IMR-90 (cell line): ENCODE measurements around the gene PTPRK. TPM values are rescaled to one million over a fixed set of nuclear protein-coding genes. Genes with fewer than 3 reads are reported as not detected.

ENCODE experiments used
- ATAC-seq: fragments of 200-7000 bp; cut with Tn5 transposase; 2 replicates; pipeline ENCODE4 v1.9.1; 2020; ENCODE audit warnings: low read depth, mild to moderate bottlenecking, moderate library complexity
- BruUV-seq: library from RNA; stranded (reverse); fragments of 400-500 nt; replicated peaks from 2 replicates; lab custom pipeline; 2021; lab: Mats Ljungman, UMichigan
- CTCF ChIA-PET: fragments of 300-600 bp; formaldehyde crosslinking; extraction: SDS; loops from one replicate; lab custom pipeline; 2021; ENCODE audit warnings: antibody characterized with exemption; lab: Yijun Ruan, JAX
- POLR2A ChIA-PET: fragments of 300-600 bp; sonication (Branson Sonifier 250); formaldehyde crosslinking; loops from one replicate; lab custom pipeline; 2022; ENCODE audit warnings: antibody characterized with exemption; ENCODE audit not compliant: unreplicated experiment; lab: Charles Lee
- DNase-seq: peaks from one replicate; pipeline ENCODE4 v3.0.0; 2013
- H2AFZ ChIP-seq: replicated peaks from 2 replicates; pipeline ENCODE3; 2013; ENCODE audit warnings: low read length, mild to moderate bottlenecking; ENCODE audit not compliant: poor library complexity
- H2AK5ac ChIP-seq: 2 replicates; pipeline ENCODE4 v1.6.1; 2013; ENCODE audit warnings: low read depth, low read length, inconsistent platforms
- H2AK9ac ChIP-seq: replicated peaks from 2 replicates; pipeline ENCODE3; 2013; ENCODE audit warnings: mild to moderate bottlenecking, low read depth, low read length, moderate library complexity; ENCODE audit not compliant: poor library complexity
- H2BK120ac ChIP-seq: 2 replicates; pipeline ENCODE4 v1.6.1; 2013; ENCODE audit warnings: low read depth, low read length, inconsistent platforms
- H2BK15ac ChIP-seq: 3 replicates; pipeline ENCODE4 v1.6.1; 2013; ENCODE audit warnings: low read depth, low read length, inconsistent platforms
- H2BK20ac ChIP-seq: 2 replicates; pipeline ENCODE4 v1.6.1; 2013; ENCODE audit warnings: low read depth, mild to moderate bottlenecking, inconsistent platforms, low read length, moderate library complexity
- H2BK5ac ChIP-seq: 2 replicates; pipeline ENCODE4 v1.6.1; 2013; ENCODE audit warnings: mild to moderate bottlenecking, low read depth, low read length, inconsistent platforms; ENCODE audit not compliant: poor library complexity, severe bottlenecking
- H3K14ac ChIP-seq: replicated peaks from 2 replicates; pipeline ENCODE4 v1.6.1; 2013; ENCODE audit warnings: low read depth, low read length, inconsistent platforms
- H3K18ac ChIP-seq: 2 replicates; pipeline ENCODE4 v1.6.1; 2013; ENCODE audit warnings: low read depth, low read length, control low read depth
- H3K23ac ChIP-seq: 2 replicates; pipeline ENCODE4 v1.6.1; 2013; ENCODE audit warnings: low read depth, low read length, inconsistent platforms
- H3K27ac ChIP-seq: 2 replicates; pipeline ENCODE4 v1.5.1; 2013; ENCODE audit warnings: mild to moderate bottlenecking, control low read depth, low read length; ENCODE audit not compliant: insufficient read depth
- H3K27me3 ChIP-seq: 2 replicates; pipeline ENCODE4 v1.6.1; 2013; ENCODE audit warnings: low read length; ENCODE audit not compliant: control insufficient read depth, insufficient read depth
- H3K36me3 ChIP-seq: 2 replicates; pipeline ENCODE4 v1.6.1; 2013; ENCODE audit warnings: low read length, mixed read lengths; ENCODE audit not compliant: control insufficient read depth, insufficient read depth
- H3K4ac ChIP-seq: 2 replicates; pipeline ENCODE4 v1.6.1; 2013; ENCODE audit warnings: low read depth, low read length, inconsistent platforms
- H3K4me1 ChIP-seq: 2 replicates; pipeline ENCODE4 v1.6.1; 2013; ENCODE audit warnings: low read length, mixed read lengths; ENCODE audit not compliant: control insufficient read depth, insufficient read depth
- H3K4me2 ChIP-seq: 2 replicates; pipeline ENCODE4 v1.6.1; 2013; ENCODE audit warnings: low read depth, mild to moderate bottlenecking, control low read depth, low read length, moderate library complexity
- H3K4me3 ChIP-seq: 2 replicates; pipeline ENCODE4 v1.5.1; 2013; ENCODE audit warnings: low read depth, mild to moderate bottlenecking, control low read depth, low read length, moderate library complexity; ENCODE audit not compliant: insufficient read depth
- H3K56ac ChIP-seq: 2 replicates; pipeline ENCODE4 v1.6.1; 2013; ENCODE audit warnings: low read length, inconsistent platforms; ENCODE audit not compliant: insufficient read depth; ENCODE audit errors: extremely low read depth
- H3K79me1 ChIP-seq, 2 experiments: 2 replicates each; pipeline ENCODE4 v1.6.1; 2013; ENCODE audit warnings: low read length in 2 of 2, inconsistent platforms in 1 of 2, low read depth in 1 of 2
- H3K9ac ChIP-seq: 2 replicates; pipeline ENCODE4 v1.6.1; 2013; ENCODE audit warnings: low read depth, low read length, control low read depth
- H3K9me1 ChIP-seq: 2 replicates; pipeline ENCODE4 v1.6.1; 2013; ENCODE audit warnings: low read length, inconsistent platforms; ENCODE audit not compliant: insufficient read depth
- H3K9me3 ChIP-seq: 2 replicates; pipeline ENCODE4 v1.6.1; 2013; ENCODE audit warnings: low read length; ENCODE audit not compliant: control insufficient read depth, insufficient read depth
- H4K20me1 ChIP-seq: 2 replicates; pipeline ENCODE4 v1.6.1; 2013; ENCODE audit warnings: low read length, inconsistent platforms; ENCODE audit not compliant: insufficient read depth
- H4K5ac ChIP-seq: 2 replicates; pipeline ENCODE4 v1.6.1; 2013; ENCODE audit warnings: mild to moderate bottlenecking, low read depth, low read length, control low read depth
- H4K8ac ChIP-seq, 2 experiments: 2 replicates each; pipeline ENCODE4 v1.6.1; 2013; ENCODE audit warnings: low read depth in 2 of 2, low read length in 2 of 2, control low read depth in 1 of 2, inconsistent platforms in 1 of 2
- H4K91ac ChIP-seq: 2 replicates; pipeline ENCODE4 v1.6.1; 2013; ENCODE audit warnings: low read depth, low read length, inconsistent platforms; ENCODE audit not compliant: insufficient read depth
- CHD1 ChIP-seq: IDR thresholded peaks from 2 replicates; pipeline ENCODE4 v1.6.1; 2012; ENCODE audit warnings: low read depth, low read length, improper control_type of control experiment
- CTCF ChIP-seq: conservative IDR thresholded peaks from 2 replicates; pipeline ENCODE4 v1.5.1; 2012; ENCODE audit warnings: mild to moderate bottlenecking, low read depth, low read length, improper control_type of control experiment
- ELK1 ChIP-seq: fragments of 150-350 bp; IDR thresholded peaks from 2 replicates; pipeline ENCODE4 v1.6.1; 2016; ENCODE audit warnings: low read depth, mild to moderate bottlenecking, low read length, moderate library complexity, borderline replicate concordance
- MAZ ChIP-seq: IDR thresholded peaks from 2 replicates; pipeline ENCODE4 v1.6.1; 2012; ENCODE audit warnings: low read depth, mild to moderate bottlenecking, low read length, improper control_type of control experiment, moderate library complexity, borderline replicate concordance
- NFE2L2 ChIP-seq: fragments of 150-350 bp; IDR thresholded peaks from 2 replicates; pipeline ENCODE4 v1.6.1; 2016; ENCODE audit warnings: low read depth, mild to moderate bottlenecking, low read length
- POLR2A ChIP-seq: IDR thresholded peaks from 2 replicates; pipeline ENCODE4 v1.6.1; 2012; ENCODE audit warnings: mild to moderate bottlenecking, low read depth, low read length
- RAD21 ChIP-seq: IDR thresholded peaks from 2 replicates; pipeline ENCODE4 v1.6.1; 2012; ENCODE audit warnings: low read length, improper control_type of control experiment
- RCOR1 ChIP-seq: IDR thresholded peaks from 2 replicates; pipeline ENCODE4 v1.6.1; 2012; ENCODE audit warnings: mild to moderate bottlenecking, low read length, improper control_type of control experiment; ENCODE audit not compliant: insufficient replicate concordance
- RFX5 ChIP-seq: IDR thresholded peaks from 2 replicates; pipeline ENCODE4 v1.8.0; 2012; ENCODE audit warnings: low read depth, mild to moderate bottlenecking, low read length, moderate library complexity
- USF2 ChIP-seq: fragments of 150-350 bp; IDR thresholded peaks from 2 replicates; pipeline ENCODE4 v1.6.1; 2017; ENCODE audit warnings: mild to moderate bottlenecking, antibody characterized with exemption, low read length, low read depth
- WGBS, 2 experiments: methylation state at CpG; one replicate each; pipeline versions ENCODE4 v1.1.5 to v1.1.7; 2013; ENCODE audit warnings: missing lambda C conversion rate in 2 of 2; ENCODE audit not compliant: insufficient read length in 1 of 2; ENCODE audit errors: extremely low coverage in 2 of 2; 5-methylcytosine and 5-hydroxymethylcytosine counted together
- dilution Hi-C: fragments of 300-500 bp; cut with HindIII; formaldehyde crosslinking; loops from one replicate; pipeline ENCODE4 v1.14.3; 2018; ENCODE audit warnings: low sequenced_read_pairs; ENCODE audit not compliant: unreplicated experiment
- in situ Hi-C: fragments of 300-500 bp; cut with MboI; formaldehyde crosslinking; loops from 3 replicates; pipeline ENCODE4 v1.14.3; 2019; ENCODE audit warnings: low sequenced_read_pairs, inconsistent platforms, mixed read lengths
- intact Hi-C: fragments of 100-400 bp; cut with micrococcal nuclease; formaldehyde crosslinking; loops from 2 replicates; pipeline ENCODE4 v1.10.0; 2022
- polyA plus RNA-seq, 3 experiments: library from polyadenylated mRNA; depleted of rRNA; stranded (reverse); fragments of >200 nt; gene quantifications; 2 replicates each; pipeline ENCODE4 v1.2.3, GENCODE V29; 2012; ENCODE audit warnings: low replicate concordance in 1 of 3
- total RNA-seq: library from RNA; depleted of rRNA; stranded (reverse); fragments of >200 nt; gene quantifications from 2 replicates; pipeline ENCODE4 v1.2.3, GENCODE V29; 2012

PTPRK gene
- total and polyA plus RNA-seq, 2 of the 4 experiments (the other 2 are of a cell fraction): 18.0 to 80.8 TPM

GRCh38 chr6:128098000-128098581, 422.3 kb downstream of the PTPRK start:
- no peak overlapping the region for H3K14ac ChIP-seq
- dilution Hi-C loops: no loop called here
- ATAC-seq: no peak

More at GRCh38 chr6:128098000-128098581, 422.3 kb downstream of the PTPRK start:
- intact Hi-C loops (no loop called here), in situ Hi-C loops (no loop called here)
- ChIA-PET POLR2A (no interaction called here), CTCF (no interaction called here)
- 0 out of 2 replicates have a peak, but pooled peaks cover 3% of the 10 kb centered on the region for H3K4me1 ChIP-seq
- no peak overlapping the region for H2AFZ ChIP-seq
- H4K5ac ChIP-seq: peak overlapping the region; percentile 32; the same call in 1 of the 2 replicates
- peaks cover 4% of the 10 kb centered on the region; the same call in 1 of the 2 replicates for H3K9me1 ChIP-seq
- H3K9ac ChIP-seq: no peak overlapping the region
- no peak overlapping the region for H3K4ac ChIP-seq
- H2BK120ac ChIP-seq: no peak overlapping the region
- DNase-seq: peak; percentile 13
- no peaks in the 10 kb centered on the region for H3K27me3 ChIP-seq
- H3K79me1 ChIP-seq: peaks cover 0 to 5% of the 10 kb centered on the region in 2 experiments; a peak in 2 of 4 replicates
- no peaks in the 10 kb centered on the region for H3K9me3 ChIP-seq
- no peak overlapping the region for H2BK15ac ChIP-seq
- WGBS, 2 experiments: no CpG with 5 or more reads among the region's 2 CpGs
- no peak overlapping the region for H3K18ac ChIP-seq
- no peak overlapping the region for H2BK20ac ChIP-seq
- no peak overlapping the region for H2BK5ac ChIP-seq
- no peak overlapping the region for H3K4me2 ChIP-seq
- H4K8ac ChIP-seq: no peak overlapping the region
- H3K36me3 ChIP-seq: no peaks in the 10 kb centered on the region; the same call in 1 of the 2 replicates
- BruUV-seq: no TSS peak
- H4K91ac ChIP-seq: no peak overlapping the region
- H2AK5ac ChIP-seq: no peak overlapping the region
- H4K20me1 ChIP-seq: no peaks in the 10 kb centered on the region
- no peak overlapping the region for H3K4me3 ChIP-seq
- no peak overlapping the region for H3K23ac ChIP-seq
- H3K56ac ChIP-seq: no peak overlapping the region
- no peak overlapping the region for H2AK9ac ChIP-seq
- TF ChIP-seq ELK1 (no peak), RCOR1 (no peak), USF2 (no peak), CHD1 (no peak), POLR2A (no peak), CTCF (no peak), RAD21 (no peak), NFE2L2 (no peak), MAZ (no peak), RFX5 (no peak)
- H3K27ac ChIP-seq: no peak overlapping the region
